GM23338 (cell line): ENCODE data around the gene HAPLN3. TPM values are rescaled to one million over a fixed set of nuclear protein-coding genes. Genes with fewer than 3 reads are reported as not detected.

Experiments used
- ATAC-seq: fragments of 200-7000 bp; cut with Tn5 transposase; 3 replicates; pipeline ENCODE4 v1.9.1; 2020
- DNase-seq: peaks from one replicate; pipeline ENCODE4 v3.0.0-alpha.2; 2015; ENCODE audit warnings: low spot score
- H2AFZ ChIP-seq: fragments of 200-600 bp; sonication (generic); 2 replicates; pipeline ENCODE4 v1.8.0; 2016; ENCODE audit warnings: antibody characterized with exemption, mild to moderate bottlenecking, moderate library complexity
- H3F3A ChIP-seq: fragments of 200-600 bp; sonication (generic); replicated peaks from 2 replicates; pipeline ENCODE4 v1.8.0; 2017; ENCODE audit warnings: antibody characterized with exemption, mixed run types, low read depth
- H3K27ac ChIP-seq: fragments of 200-600 bp; sonication (generic); 2 replicates; pipeline ENCODE4 v1.6.1; 2016; ENCODE audit warnings: low read depth
- H3K27me3 ChIP-seq: fragments of 200-600 bp; sonication (generic); 2 replicates; pipeline ENCODE4 v1.8.0; 2016; ENCODE audit warnings: mild to moderate bottlenecking, mixed run types, moderate library complexity; ENCODE audit not compliant: insufficient read depth
- H3K36me3 ChIP-seq: fragments of 200-600 bp; sonication (generic); 2 replicates; pipeline ENCODE4 v1.8.0; 2016; ENCODE audit warnings: mild to moderate bottlenecking; ENCODE audit not compliant: insufficient read depth
- H3K4me1 ChIP-seq: fragments of 200-600 bp; sonication (generic); 2 replicates; pipeline ENCODE4 v1.8.0; 2016; ENCODE audit warnings: mild to moderate bottlenecking, moderate library complexity; ENCODE audit not compliant: insufficient read depth
- H3K4me2 ChIP-seq: fragments of 200-600 bp; sonication (generic); 2 replicates; pipeline ENCODE4 v1.7.1; 2017; ENCODE audit warnings: mixed run types
- H3K4me3 ChIP-seq: fragments of 200-600 bp; sonication (generic); 2 replicates; pipeline ENCODE4 v1.6.1; 2016; ENCODE audit warnings: mixed run types
- H3K79me2 ChIP-seq: fragments of 200-600 bp; sonication (generic); replicated peaks from 2 replicates; pipeline ENCODE4 v1.8.0; 2017; ENCODE audit warnings: mild to moderate bottlenecking; ENCODE audit not compliant: insufficient read depth
- H3K9me2 ChIP-seq: fragments of 200-600 bp; sonication (generic); 2 replicates; pipeline ENCODE4 v1.8.0; 2017; ENCODE audit not compliant: insufficient read depth
- H4K20me1 ChIP-seq: fragments of 200-600 bp; sonication (generic); replicated peaks from 2 replicates; pipeline ENCODE4 v1.8.0; 2017; ENCODE audit warnings: mild to moderate bottlenecking; ENCODE audit not compliant: insufficient read depth
- H3K27ac Mint-ChIP-seq: 2 replicates; pipeline ENCODE4 v1.8.0; 2020; ENCODE audit warnings: inconsistent platforms, mild to moderate bottlenecking, moderate library complexity, mixed read lengths
- H3K27me3 Mint-ChIP-seq: 3 replicates; pipeline ENCODE4 v1.8.0; 2022; ENCODE audit warnings: low read depth, mild to moderate bottlenecking, moderate library complexity, mixed read lengths, inconsistent platforms; ENCODE audit not compliant: insufficient read depth, poor library complexity
- H3K36me3 Mint-ChIP-seq: 3 replicates; pipeline ENCODE4 v1.8.0; 2021; ENCODE audit warnings: low read depth, mild to moderate bottlenecking, inconsistent platforms, moderate library complexity, mixed read lengths
- H3K4me1 Mint-ChIP-seq: 3 replicates; pipeline ENCODE4 v1.8.0; 2020; ENCODE audit warnings: mild to moderate bottlenecking, inconsistent platforms, mixed read lengths
- H3K4me3 Mint-ChIP-seq: 3 replicates; pipeline ENCODE4 v1.8.0; 2021; ENCODE audit warnings: moderate library complexity, mild to moderate bottlenecking, inconsistent platforms, mixed read lengths
- H3K9me3 Mint-ChIP-seq: 3 replicates; pipeline ENCODE4 v1.8.0; 2020; ENCODE audit warnings: moderate library complexity, mild to moderate bottlenecking, inconsistent platforms, mixed read lengths
- CREB1 ChIP-seq: fragments of 250-450 bp; sonication (Bioruptor Pico); IDR thresholded peaks from 2 replicates; pipeline ENCODE4 v1.5.0; 2020; ENCODE audit warnings: low read depth, mild to moderate bottlenecking, moderate library complexity
- CTCF ChIP-seq, 2 experiments: fragments of 200-600 bp in 1 of 2; sonication (generic) in 1 of 2; conservative IDR thresholded peaks; 2 replicates each; pipeline versions ENCODE4 v1.5.1 to v1.6.1; 2016 to 2017; ENCODE audit warnings: antibody characterized with exemption in 2 of 2, low read depth in 2 of 2, mild to moderate bottlenecking in 2 of 2, moderate library complexity in 1 of 2
- ETS1 ChIP-seq: IDR thresholded peaks from 2 replicates; pipeline ENCODE4 v1.6.1; 2016; ENCODE audit warnings: antibody characterized with exemption
- EZH2 ChIP-seq: fragments of 200-600 bp; sonication (generic); IDR thresholded peaks from one replicate; pipeline ENCODE4 v1.8.0; 2017; ENCODE audit warnings: antibody characterized with exemption, mild to moderate bottlenecking, low read depth; ENCODE audit not compliant: unreplicated experiment
- NANOG ChIP-seq: IDR thresholded peaks from 2 replicates; pipeline ENCODE4 v1.6.1; 2016; ENCODE audit warnings: antibody characterized with exemption, borderline replicate concordance
- POLR2AphosphoS5 ChIP-seq: IDR thresholded peaks from 2 replicates; pipeline ENCODE4 v1.6.1; 2016; ENCODE audit warnings: antibody characterized with exemption, low read depth
- REST ChIP-seq: IDR thresholded peaks from one replicate; pipeline ENCODE4 v1.6.1; 2018; ENCODE audit warnings: antibody characterized with exemption; ENCODE audit not compliant: unreplicated experiment
- STAT1 ChIP-seq: IDR thresholded peaks from one replicate; pipeline ENCODE4 v1.6.1; 2016; ENCODE audit warnings: antibody characterized with exemption; ENCODE audit not compliant: unreplicated experiment
- polyA plus RNA-seq: library from polyadenylated mRNA; unstranded; fragments of >200 nt; fragmentation: Nextera tagmentation; extraction: Ambion mirVana; gene quantifications from 2 replicates; pipeline ENCODE4 v1.2.1, GENCODE V29; 2016
- total RNA-seq: library from RNA; depleted of rRNA; stranded (reverse); fragments of >200 nt; shearing (Covaris generic); gene quantifications from 2 replicates; pipeline ENCODE4 v1.2.3, GENCODE V29; 2014

The HAPLN3 gene
- total and polyA plus RNA-seq, 2 experiments from 2014 or later: 22.7 to 62.6 TPM

- TF ChIP-seq REST (no peak), CTCF (conservative IDR thresholded peaks at IDR 0.05; ENCODE audit: low read depth in 2 of 2) (no peak), POLR2AphosphoS5 (no peak)
Observed at GRCh38 chr15:88866295-88866881, 29.0 kb downstream of the HAPLN3 start (continued).

- Mint-ChIP-seq H3K27me3 (peaks cover 13% of the 10 kb centered on the region), H3K27ac (no peak overlapping the region; the same call in 1 of the 2 replicates), H3K4me1 (no peaks in the 10 kb centered on the region; the same call in 1 of the 3 replicates), H3K4me3 (no peak overlapping the region), H3K36me3 (no peaks in the 10 kb centered on the region; the same call in 1 of the 3 replicates), H3K9me3 (peaks cover 4% of the 10 kb centered on the region; the same call in 2 of the 3 replicates)
- H3K4me1 ChIP-seq: no peaks in the 10 kb centered on the region; the same call in 1 of the 2 replicates
- no peaks in the 10 kb centered on the region for H3K27me3 ChIP-seq
- H3K27ac ChIP-seq: no peak overlapping the region
- no peaks in the 10 kb centered on the region for H3F3A ChIP-seq
- no peaks in the 10 kb centered on the region for H4K20me1 ChIP-seq
- peaks cover 4% of the 10 kb centered on the region; the same call in 1 of the 2 replicates for H3K9me2 ChIP-seq
- no peak overlapping the region for H3K4me3 ChIP-seq
- H3K79me2 ChIP-seq: no peaks in the 10 kb centered on the region
- no peak overlapping the region for H3K4me2 ChIP-seq
- H2AFZ ChIP-seq: no peak overlapping the region
- no peak for DNase-seq
- H3K36me3 ChIP-seq: no peaks in the 10 kb centered on the region
- no peak for ATAC-seq
- TF ChIP-seq NANOG: no peak
Observed at GRCh38 chr15:88865498-88866099, 29.7 kb downstream of the HAPLN3 start.

- ATAC-seq (no peak), DNase-seq (no peak)
- no peaks in the 10 kb centered on the region for H3K79me2 ChIP-seq
- no peaks in the 10 kb centered on the region for H4K20me1 ChIP-seq
- H3K9me3 Mint-ChIP-seq: peaks cover 4% of the 10 kb centered on the region; the same call in 2 of the 3 replicates
- no peaks in the 10 kb centered on the region; the same call in 1 of the 3 replicates for H3K4me1 Mint-ChIP-seq
- peaks cover 7% of the 10 kb centered on the region for H3K27me3 Mint-ChIP-seq
- H3K4me3 Mint-ChIP-seq: no peak overlapping the region
- H3K27ac ChIP-seq: no peak overlapping the region
- H2AFZ ChIP-seq: no peak overlapping the region
- H3K36me3 Mint-ChIP-seq: no peaks in the 10 kb centered on the region; the same call in 1 of the 3 replicates
- H3K9me2 ChIP-seq: peaks cover 4% of the 10 kb centered on the region; the same call in 1 of the 2 replicates
- no peak overlapping the region for H3K4me2 ChIP-seq
- H3F3A ChIP-seq: no peaks in the 10 kb centered on the region
- H3K27ac Mint-ChIP-seq: no peak overlapping the region; the same call in 1 of the 2 replicates
- H3K4me3 ChIP-seq: no peak overlapping the region
- no peaks in the 10 kb centered on the region for H3K27me3 ChIP-seq
- no peaks in the 10 kb centered on the region for H3K36me3 ChIP-seq
- no peaks in the 10 kb centered on the region; the same call in 1 of the 2 replicates for H3K4me1 ChIP-seq
- TF ChIP-seq POLR2AphosphoS5 (no peak), ETS1 (no peak), CREB1 (CRISPR knock-in tag) (no peak), STAT1 (no peak), EZH2 (no peak), REST (no peak)
Observed at GRCh38 chr15:88864861-88865497, 30.4 kb downstream of the HAPLN3 start.
